HepG2 (cell line): ENCODE results near the gene CRK. TPM values are rescaled to one million over a fixed set of nuclear protein-coding genes. Genes with fewer than 3 reads are reported as not detected.

ENCODE experiments used
- ATRX ChIP-seq: sonication (generic); formaldehyde crosslinking; IDR thresholded peaks from 2 replicates; pipeline ENCODE4 v1.4.0; 2020; ENCODE audit warnings: missing genetic modification reagents, borderline replicate concordance
- CREB1 ChIP-seq, 2 experiments: fragments of 450-650 bp in 1 of 2; IDR thresholded peaks; 2 replicates each; pipeline ENCODE4 v1.6.1; 2016 to 2017; ENCODE audit warnings: control low read depth in 1 of 2, mild to moderate bottlenecking in 1 of 2, missing compliant biosample characterization in 1 of 2, missing genetic modification characterization in 1 of 2
- CREB3 ChIP-seq: sonication (generic); formaldehyde crosslinking; IDR thresholded peaks from 2 replicates; pipeline ENCODE4 v1.5.0; 2020; ENCODE audit warnings: missing genetic modification reagents
- EZH2 ChIP-seq: conservative IDR thresholded peaks from 2 replicates; pipeline ENCODE4 v1.6.1; 2012; ENCODE audit warnings: mild to moderate bottlenecking, low read depth, low read length, moderate library complexity
- FOXM1 ChIP-seq: sonication (generic); formaldehyde crosslinking; IDR thresholded peaks from 2 replicates; pipeline ENCODE4 v1.5.0; 2020; ENCODE audit warnings: missing genetic modification reagents
- HIC2 ChIP-seq: sonication (generic); formaldehyde crosslinking; IDR thresholded peaks from 2 replicates; pipeline ENCODE4 v1.9.0; 2022; ENCODE audit warnings: low read depth, missing genetic modification reagents
- HMGA1 ChIP-seq: sonication (generic); formaldehyde crosslinking; conservative IDR thresholded peaks from 2 replicates; pipeline ENCODE4 v1.4.0; 2020; ENCODE audit warnings: missing genetic modification reagents
- JUN ChIP-seq: sonication (generic); formaldehyde crosslinking; IDR thresholded peaks from 2 replicates; pipeline ENCODE4 v1.4.0; 2020; ENCODE audit warnings: mild to moderate bottlenecking, missing genetic modification reagents
- MTERF4 ChIP-seq: sonication (generic); formaldehyde crosslinking; IDR thresholded peaks from 2 replicates; pipeline ENCODE4 v1.8.0; 2023; ENCODE audit warnings: mild to moderate bottlenecking, missing genetic modification reagents
- PHB2 ChIP-seq: fragments of 450-650 bp; IDR thresholded peaks from 2 replicates; pipeline ENCODE4 v1.6.1; 2018; ENCODE audit not compliant: partially characterized antibody
- RFXAP ChIP-seq: sonication (generic); formaldehyde crosslinking; IDR thresholded peaks from 2 replicates; pipeline ENCODE4 v1.4.0; 2020; ENCODE audit warnings: missing genetic modification reagents, borderline replicate concordance
- SNAPC5 ChIP-seq: sonication (generic); formaldehyde crosslinking; IDR thresholded peaks from 2 replicates; pipeline ENCODE4 v1.8.1; 2023; ENCODE audit warnings: mild to moderate bottlenecking, missing genetic modification reagents, borderline replicate concordance
- SP5 ChIP-seq: IDR thresholded peaks from 2 replicates; pipeline ENCODE4 v1.6.1; 2016; ENCODE audit warnings: low read depth, borderline replicate concordance
- TCF7 ChIP-seq: sonication (generic); IDR thresholded peaks from 2 replicates; pipeline ENCODE4 v1.6.1; 2016; ENCODE audit warnings: antibody characterized with exemption, low read depth
- ZBTB42 ChIP-seq: sonication (generic); formaldehyde crosslinking; IDR thresholded peaks from 2 replicates; pipeline ENCODE4 v1.5.0; 2020; ENCODE audit warnings: mild to moderate bottlenecking, missing genetic modification reagents
- ZFP41 ChIP-seq: sonication (generic); formaldehyde crosslinking; IDR thresholded peaks from 2 replicates; pipeline ENCODE4 v1.4.0; 2020; ENCODE audit warnings: mild to moderate bottlenecking, missing genetic modification reagents, borderline replicate concordance
- ZNF232 ChIP-seq: sonication (generic); formaldehyde crosslinking; IDR thresholded peaks from 2 replicates; pipeline ENCODE4 v1.4.0; 2020; ENCODE audit warnings: missing genetic modification reagents, borderline replicate concordance
- ZNF263 ChIP-seq: sonication (generic); formaldehyde crosslinking; IDR thresholded peaks from 2 replicates; pipeline ENCODE4 v1.4.0; 2020; ENCODE audit warnings: missing genetic modification reagents
- ZNF512 ChIP-seq: sonication (generic); formaldehyde crosslinking; IDR thresholded peaks from 2 replicates; pipeline ENCODE4 v1.4.0; 2020; ENCODE audit warnings: mild to moderate bottlenecking, missing genetic modification reagents
- ZNF556 ChIP-seq: sonication (generic); formaldehyde crosslinking; IDR thresholded peaks from 2 replicates; pipeline ENCODE4 v1.4.0; 2020; ENCODE audit warnings: mild to moderate bottlenecking, missing genetic modification reagents, borderline replicate concordance
- ZNF607 ChIP-seq: sonication (generic); formaldehyde crosslinking; IDR thresholded peaks from 2 replicates; pipeline ENCODE4 v1.5.1; 2020; ENCODE audit warnings: missing genetic modification reagents, mild to moderate bottlenecking, borderline replicate concordance
- ZNF766 ChIP-seq: sonication (generic); formaldehyde crosslinking; IDR thresholded peaks from 2 replicates; pipeline ENCODE4 v1.5.0; 2020; ENCODE audit warnings: missing genetic modification reagents, borderline replicate concordance
- ZNF781 ChIP-seq: sonication (generic); formaldehyde crosslinking; IDR thresholded peaks from 2 replicates; pipeline ENCODE4 v1.5.1; 2020; ENCODE audit warnings: borderline replicate concordance, mild to moderate bottlenecking, missing genetic modification reagents; ENCODE audit errors: not compliant biosample characterization
- polyA plus RNA-seq, 8 experiments: library from polyadenylated mRNA; depleted of rRNA in 3 of 8; stranded (reverse) in 7 of 8; unstranded in 1 of 8; fragments of >200 nt; fragmentation: Illumina TruSeq in 4 of 8; extraction: Trizol in 4 of 8; gene quantifications; 2 replicates each; pipeline versions ENCODE4 v1.2.1 to v1.2.3, GENCODE V29; 2011 to 2016; ENCODE audit warnings: low read depth in 4 of 8, missing spikeins in 1 of 8, mixed read lengths in 1 of 8; ENCODE audit not compliant: insufficient read depth in 1 of 8
- total RNA-seq, 5 experiments: library from RNA; depleted of rRNA; stranded (reverse); fragments of >200 nt; fragmentation: Illumina TruSeq; extraction: Trizol; gene quantifications; 2 replicates each; pipeline ENCODE4 v1.2.3, GENCODE V29; 2016; ENCODE audit warnings: low read depth in 1 of 5

CRK gene
- total and polyA plus RNA-seq, 2 of the 13 experiments (the other 11 are each of a cell fraction or from before 2014, with no cell fraction given): 47.4 to 54.2 TPM

- TF ChIP-seq ZFP41 (no peak), ZNF607 (CRISPR knock-in tag) (no peak; the same call in 1 of the 2 replicates), ZNF766 (CRISPR knock-in tag) (no peak), CREB3 (CRISPR knock-in tag) (no peak), FOXM1 (CRISPR knock-in tag) (no peak), TCF7 (no peak), MTERF4 (CRISPR knock-in tag) (no peak), ZNF512 (no peak), ZBTB42 (CRISPR knock-in tag) (no peak), JUN (CRISPR knock-in tag) (no peak), ZNF556 (CRISPR knock-in tag) (peak; percentile 15; the same call in 1 of the 2 replicates), ATRX (no peak), ZNF263 (CRISPR knock-in tag) (no peak), ZNF232 (CRISPR knock-in tag) (no peak), RFXAP (CRISPR knock-in tag) (no peak), HMGA1 (CRISPR knock-in tag) (no peak), HIC2 (CRISPR knock-in tag) (no peak; the same call in 1 of the 2 replicates), SNAPC5 (CRISPR knock-in tag) (no peak), SP5 (CRISPR knock-in tag) (no peak), PHB2 (no peak), EZH2 (no peak), CREB1 (IDR thresholded peaks at IDR 0.05) (no peak), CREB1 (CRISPR knock-in tag; IDR thresholded peaks at IDR 0.05) (no peak), ZNF781 (CRISPR knock-in tag) (no peak)
Measured at GRCh38 chr17:1492249-1493206, 36.5 kb upstream of the CRK start, which contains the start of gene MYO1C (continued).
